IPS-18c (cell line): Measurements from ENCODE around the gene SFT2D2.

ENCODE experiments used
- H3K4me3 ChIP-seq: 2 replicates; pipeline ENCODE4 v1.7.0; 2013; ENCODE audit warnings: low read depth, mild to moderate bottlenecking, low read length, moderate library complexity; ENCODE audit not compliant: insufficient read depth
- H3K9me3 ChIP-seq: one replicate; pipeline ENCODE4 v1.6.1; 2013; ENCODE audit warnings: mild to moderate bottlenecking, low read length, moderate library complexity; ENCODE audit not compliant: control insufficient read depth, insufficient read depth

The SFT2D2 gene

DNA sequence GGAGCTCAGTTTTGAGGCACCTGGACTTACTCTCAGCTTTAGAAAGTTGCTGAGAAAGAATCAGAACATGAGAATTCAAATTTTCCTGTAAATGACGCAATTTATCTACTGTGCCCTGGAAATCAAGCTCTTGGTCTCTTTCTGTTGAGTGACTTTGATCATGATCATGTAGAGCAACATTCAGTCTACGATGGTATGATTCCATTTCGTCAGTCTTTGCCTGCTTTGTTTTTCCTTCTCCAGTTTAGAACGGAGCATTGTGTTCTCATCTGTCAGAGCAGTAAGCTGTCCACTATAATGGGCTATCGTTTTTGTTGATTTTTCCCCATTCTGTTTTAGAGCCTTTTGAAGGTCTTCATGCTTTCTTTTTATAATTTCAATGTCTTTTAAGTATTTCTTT lies 20.7 kb downstream of the SFT2D2 start:
- no peaks in the 10 kb centered on the region for H3K9me3 ChIP-seq
- no peak overlapping the region for H3K4me3 ChIP-seq

DNA sequence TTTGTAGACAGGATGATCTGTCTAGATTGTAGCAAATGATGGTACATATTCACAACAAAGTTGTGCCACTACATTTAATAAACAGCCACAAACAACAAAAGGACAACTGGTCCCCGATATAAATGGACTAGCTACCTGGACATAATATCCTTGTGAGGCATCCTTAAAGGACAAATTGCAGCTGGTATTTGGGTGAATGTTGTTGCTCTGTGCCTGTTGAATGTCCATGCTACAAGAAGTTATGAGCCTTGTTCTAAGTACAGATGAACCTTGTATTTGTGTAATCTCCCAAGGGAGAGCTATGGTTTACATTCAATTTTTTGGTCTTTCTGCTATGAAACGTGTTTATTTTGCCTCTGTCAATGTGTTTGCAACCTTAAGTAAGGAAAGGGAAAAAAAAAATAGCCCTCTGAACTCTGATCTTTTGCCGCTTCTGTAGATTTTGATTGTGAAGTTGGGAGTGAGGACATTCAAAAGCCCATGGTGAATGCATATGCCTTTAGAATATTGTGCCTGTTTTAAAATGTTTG lies 26.5 kb downstream of the SFT2D2 start:
- Histone ChIP-seq H3K9me3 (no peaks in the 10 kb centered on the region), H3K4me3 (no peak overlapping the region)

DNA sequence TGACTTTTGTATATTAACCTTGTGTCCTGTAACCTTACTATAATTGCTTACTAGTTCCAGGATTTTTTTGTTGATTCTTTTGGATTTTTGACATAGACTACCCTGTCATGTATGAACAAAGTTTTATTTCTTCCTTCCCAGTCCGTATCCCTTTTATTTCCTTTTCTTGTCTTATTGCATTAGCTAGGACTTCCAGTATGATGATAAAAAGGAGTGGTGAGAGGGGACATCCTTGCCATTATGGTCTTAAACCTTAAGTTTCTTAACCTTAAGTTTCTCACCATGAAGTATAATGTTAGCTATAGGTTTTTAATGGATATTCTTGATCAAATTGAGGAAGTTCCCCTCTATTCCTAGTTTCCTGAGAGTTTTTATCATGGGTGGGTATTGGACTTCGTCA lies 30.4 kb downstream of the SFT2D2 start:
- Histone ChIP-seq H3K4me3 (no peak overlapping the region), H3K9me3 (no peaks in the 10 kb centered on the region)

- H3K4me3 ChIP-seq = no peak overlapping the region
- H3K9me3 ChIP-seq = no peaks in the 10 kb centered on the region
Observed at GRCh38 chr1:168257397-168257796, 31.6 kb downstream of the SFT2D2 start.

DNA sequence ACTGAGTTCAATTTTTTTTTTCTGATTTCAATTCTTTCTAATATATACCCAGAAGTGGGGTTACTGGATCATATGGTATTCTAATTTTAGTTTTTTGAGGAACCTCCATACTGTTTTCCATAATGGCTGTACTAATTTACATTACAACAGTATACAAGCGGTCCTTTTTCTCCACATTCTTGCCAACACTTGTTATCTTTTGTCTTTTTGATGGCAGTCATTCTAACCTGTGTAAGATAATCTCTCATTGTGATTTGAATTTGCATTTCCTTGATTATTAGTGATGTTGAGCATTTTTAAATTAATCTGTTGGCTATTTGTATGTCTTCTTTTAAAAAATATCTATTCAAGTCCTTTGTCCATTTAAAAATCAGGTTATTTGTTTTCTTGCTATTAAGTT lies 33.8 kb downstream of the SFT2D2 start:
- no peaks in the 10 kb centered on the region for H3K9me3 ChIP-seq

GRCh38 chr1:168260393-168260792 lies 34.6 kb downstream of the SFT2D2 start:
- Histone ChIP-seq H3K9me3 (no peaks in the 10 kb centered on the region), H3K4me3 (no peak overlapping the region)

More for the DNA sequence above, 33.8 kb downstream of the SFT2D2 start:
- no peak overlapping the region for H3K4me3 ChIP-seq

DNA sequence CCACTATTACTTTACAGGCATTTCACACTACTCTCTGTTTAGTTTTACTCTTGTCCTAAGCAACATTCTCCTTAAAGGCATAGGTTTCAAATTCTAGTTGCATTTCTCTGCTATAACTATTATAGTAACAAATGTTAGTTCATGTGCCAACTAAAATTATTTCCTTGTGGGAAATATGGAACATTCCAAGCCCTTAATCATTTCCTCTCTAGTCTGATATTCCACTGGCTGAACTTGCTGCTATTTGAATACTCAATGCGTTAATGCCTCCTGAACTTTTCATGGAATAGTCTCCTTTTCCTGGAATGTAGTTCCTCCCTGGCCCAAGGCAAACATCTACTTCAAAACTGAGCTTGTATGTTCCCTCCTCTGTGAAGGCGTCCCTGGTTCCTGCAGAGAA lies 35.6 kb downstream of the SFT2D2 start:
- Histone ChIP-seq H3K4me3 (no peak overlapping the region), H3K9me3 (no peaks in the 10 kb centered on the region)

DNA sequence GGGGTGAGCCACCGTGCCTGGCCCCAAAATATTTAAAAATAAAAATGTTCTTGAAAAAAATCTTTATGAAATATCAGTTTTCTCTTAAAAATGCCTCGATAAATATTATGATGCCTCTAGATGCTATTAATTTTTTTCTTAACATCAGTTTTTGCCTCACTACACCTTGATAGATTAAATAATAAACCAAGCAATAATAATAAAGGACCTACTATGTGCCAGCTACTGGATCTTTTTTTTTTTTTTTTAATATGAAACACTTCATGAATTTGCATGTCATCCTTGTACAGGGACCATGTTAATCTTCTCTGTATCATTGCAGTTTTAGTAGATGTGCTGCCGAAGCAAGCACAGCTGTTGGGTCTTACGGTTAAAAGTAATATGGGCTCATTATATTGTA lies 37.3 kb downstream of the SFT2D2 start:
- peaks cover 2% of the 10 kb centered on the region for H3K9me3 ChIP-seq
- H3K4me3 ChIP-seq = no peak overlapping the region

DNA sequence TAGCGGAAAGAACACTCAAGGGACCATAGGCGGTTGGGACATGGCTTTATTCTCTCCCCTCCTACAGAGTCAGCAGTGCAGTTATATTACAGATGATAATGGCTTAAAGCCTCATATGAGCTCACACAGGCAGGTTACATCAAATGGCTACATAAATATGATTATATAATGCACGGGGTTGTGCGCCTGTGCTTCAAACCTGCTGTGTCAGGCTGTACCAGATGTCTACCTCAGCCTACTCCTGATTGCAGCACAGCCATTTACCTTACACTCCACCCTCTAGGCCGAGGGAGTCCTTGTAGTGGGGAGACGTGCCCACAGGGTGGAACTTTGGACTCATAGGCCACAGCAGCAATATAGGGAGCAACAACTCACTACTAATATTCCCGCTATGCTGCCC lies 38.5 kb downstream of the SFT2D2 start:
- H3K9me3 ChIP-seq = peaks cover 2% of the 10 kb centered on the region
- H3K4me3 ChIP-seq = no peak overlapping the region

GRCh38 chr1:168265596-168265995 lies 39.8 kb downstream of the SFT2D2 start:
- Histone ChIP-seq H3K9me3 (peaks cover 2% of the 10 kb centered on the region), H3K4me3 (no peak overlapping the region)

DNA sequence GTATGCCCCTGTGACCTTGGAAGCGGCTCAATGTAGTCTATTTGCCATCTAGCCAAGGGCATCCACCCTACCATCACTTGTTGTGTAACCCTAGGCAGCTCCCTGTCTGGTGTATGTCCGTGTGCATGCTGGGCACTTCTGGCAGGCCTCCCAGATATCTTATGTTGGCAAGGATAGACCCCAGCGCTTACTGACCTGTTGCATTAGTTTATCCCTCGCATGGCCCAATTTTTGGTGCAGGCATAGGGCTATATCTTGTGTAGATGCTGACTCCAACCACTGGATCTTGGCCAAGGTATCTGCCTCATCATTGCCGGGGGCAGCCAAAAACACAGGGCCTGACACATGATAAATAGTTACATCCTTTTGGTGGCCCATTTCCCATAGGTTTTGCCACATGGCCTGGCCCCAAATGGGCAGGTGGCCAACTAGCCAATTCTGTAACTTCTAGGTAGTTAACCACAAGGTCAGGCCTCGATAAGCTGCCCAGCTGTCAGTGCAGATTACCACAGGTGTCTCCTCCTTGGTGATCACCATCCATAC lies 40.9 kb downstream of the SFT2D2 start:
- no peak overlapping the region for H3K4me3 ChIP-seq
- peaks cover 2% of the 10 kb centered on the region for H3K9me3 ChIP-seq

- H3K4me3 ChIP-seq = no peak overlapping the region
Observed at GRCh38 chr1:168271636-168272035, 45.8 kb downstream of the SFT2D2 start.

DNA sequence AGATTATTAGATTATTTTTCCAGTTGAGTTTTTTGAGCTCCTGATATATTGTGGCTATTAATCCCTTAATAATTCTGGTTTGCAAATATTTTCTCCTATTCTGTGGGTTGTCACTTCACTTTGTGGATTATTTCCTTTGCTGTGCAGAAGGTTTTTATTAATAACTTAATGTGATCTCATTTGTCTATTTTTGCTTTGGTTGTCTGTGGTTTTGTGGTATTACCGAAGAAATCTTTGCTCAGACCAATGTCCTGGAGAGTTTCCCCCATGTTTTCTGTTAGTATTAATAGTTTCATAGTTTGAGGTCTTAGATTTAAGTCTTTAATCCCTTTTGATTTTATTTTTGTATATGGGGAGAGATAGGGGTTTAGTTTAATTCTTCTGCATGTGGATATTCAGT lies 47.8 kb downstream of the SFT2D2 start:
- Histone ChIP-seq H3K9me3 (no peaks in the 10 kb centered on the region), H3K4me3 (no peak overlapping the region)

More at GRCh38 chr1:168271636-168272035, 45.8 kb downstream of the SFT2D2 start:
- peaks cover 2% of the 10 kb centered on the region for H3K9me3 ChIP-seq

DNA sequence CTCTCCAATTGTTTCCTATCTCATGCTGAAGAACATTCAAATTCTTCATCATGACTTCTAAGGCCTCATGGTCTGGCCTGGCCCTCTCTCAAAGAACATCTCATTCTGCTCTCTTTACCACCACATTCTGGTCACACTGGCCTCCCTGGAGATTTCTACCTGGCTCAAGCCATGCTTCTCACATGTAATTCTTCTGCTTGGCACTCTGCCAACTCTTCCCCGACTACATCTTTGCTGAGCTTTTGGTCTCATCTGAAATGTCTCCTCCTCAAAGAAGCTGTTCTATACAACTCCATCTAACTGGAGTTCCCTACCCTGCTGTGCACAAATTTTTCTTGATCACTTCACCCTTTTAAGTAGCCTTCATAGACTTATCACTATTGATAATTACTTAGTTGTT lies 53.4 kb downstream of the SFT2D2 start:
- H3K4me3 ChIP-seq = no peak overlapping the region
- no peaks in the 10 kb centered on the region for H3K9me3 ChIP-seq

DNA sequence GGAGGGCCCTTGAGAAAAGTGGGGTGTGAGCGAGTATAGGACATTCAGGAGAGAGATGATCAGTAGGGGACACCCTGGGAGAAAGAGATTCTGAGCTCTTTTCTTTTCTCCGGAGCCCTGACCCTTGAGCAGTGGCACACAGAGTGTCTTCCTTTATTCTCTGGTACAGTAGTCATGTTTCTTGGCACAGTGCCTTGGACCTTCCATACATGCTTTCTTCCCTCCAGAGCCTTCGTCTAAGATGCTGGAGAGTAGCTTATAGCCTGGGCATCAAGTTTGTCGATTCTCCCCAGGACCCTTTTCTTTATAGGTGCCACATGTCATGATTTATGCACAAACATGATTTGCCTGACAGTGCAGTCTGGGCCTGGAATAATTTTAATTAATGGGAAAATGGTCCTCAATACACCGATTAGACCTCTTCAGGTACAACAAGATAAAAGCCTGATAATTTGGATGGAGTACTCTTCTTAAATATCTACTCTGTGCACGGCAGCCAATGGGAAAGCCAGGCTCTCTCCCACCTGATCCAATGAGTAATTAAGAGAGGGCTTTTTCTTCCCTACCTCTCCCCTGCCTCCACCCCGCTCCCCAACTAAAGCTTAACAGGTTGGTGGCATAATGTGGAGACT lies 54.6 kb downstream of the SFT2D2 start, which contains the start of gene TBX19:
Gene TBX19 (plus strand): TSS at position 582 of the 632 bp plus-strand sequence. CDS start 214 bp downstream, outside the sequence.
- no peaks in the 10 kb centered on the region for H3K9me3 ChIP-seq
- H3K4me3 ChIP-seq = no peak within 1 kb of the TSS

DNA sequence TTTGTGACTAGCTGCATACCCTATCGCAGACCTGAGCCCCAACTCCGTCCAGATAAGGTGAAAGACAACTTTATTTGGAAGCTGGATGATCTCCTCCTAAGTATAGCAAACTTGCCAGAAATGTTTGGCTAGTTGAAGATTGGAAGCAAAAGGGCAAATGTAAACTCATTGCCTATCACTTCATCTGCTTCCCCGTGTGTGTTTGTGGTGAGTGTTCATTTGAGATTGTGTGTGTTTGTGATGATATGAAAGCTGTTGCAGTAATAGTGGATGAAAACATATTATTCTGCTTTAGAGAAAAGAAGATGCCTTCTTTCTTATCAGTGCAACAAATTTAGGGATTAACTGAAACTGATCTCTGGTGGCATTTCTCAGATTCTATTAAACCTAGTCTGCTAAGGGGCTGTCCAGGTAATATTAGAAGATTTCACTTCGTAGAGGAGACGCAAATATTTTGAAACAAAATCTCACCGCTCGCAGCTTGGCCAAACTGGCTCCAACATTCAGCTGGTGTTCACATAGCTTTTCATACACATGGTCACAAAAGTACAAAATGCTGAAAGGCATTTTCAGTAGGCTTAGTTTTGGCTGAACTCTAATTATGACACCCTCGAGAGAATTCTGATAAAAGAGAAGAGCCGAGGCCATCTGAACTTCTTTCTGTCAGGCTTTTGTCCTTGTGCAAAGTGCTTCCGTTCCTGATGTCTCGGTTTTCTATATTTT lies 56.0 kb downstream of the SFT2D2 start:
- no peaks in the 10 kb centered on the region for H3K9me3 ChIP-seq
- no peak overlapping the region for H3K4me3 ChIP-seq

GRCh38 chr1:168285521-168285790 lies 59.7 kb downstream of the SFT2D2 start:
- no peak overlapping the region for H3K4me3 ChIP-seq
- no peaks in the 10 kb centered on the region for H3K9me3 ChIP-seq
